ENCODE results near the gene CAPN5.

CAPN5 gene

DNA sequence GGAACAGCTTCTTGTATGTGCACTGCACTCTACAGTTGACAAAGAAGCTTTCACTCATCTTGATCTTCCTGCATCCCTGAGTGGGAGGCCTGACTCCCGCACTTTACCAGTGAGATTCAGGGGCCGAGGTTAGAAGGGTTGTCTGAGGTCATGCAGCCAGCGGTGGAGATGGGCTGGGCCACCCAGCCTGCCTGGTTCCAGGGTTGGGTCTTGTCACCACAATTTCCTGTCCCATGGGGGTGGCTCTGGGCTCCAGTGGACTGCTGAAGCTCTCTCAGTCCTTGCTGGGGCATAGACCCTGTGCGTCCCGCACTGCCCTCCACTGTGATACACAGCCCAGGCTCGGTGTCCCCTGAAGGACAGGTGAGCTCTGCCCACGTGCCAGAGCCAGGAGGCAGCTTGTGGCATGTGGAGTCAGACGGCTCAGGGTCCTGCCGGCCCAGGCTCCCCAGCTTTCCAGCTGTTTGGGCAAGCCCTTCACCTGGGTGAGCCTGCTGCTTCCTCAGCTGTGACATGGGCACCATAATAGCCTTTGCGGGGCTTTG lies 54.4 kb downstream of the CAPN5 start:
- DNase-seq (ENCODE audit: low read depth), result no peak

DNA sequence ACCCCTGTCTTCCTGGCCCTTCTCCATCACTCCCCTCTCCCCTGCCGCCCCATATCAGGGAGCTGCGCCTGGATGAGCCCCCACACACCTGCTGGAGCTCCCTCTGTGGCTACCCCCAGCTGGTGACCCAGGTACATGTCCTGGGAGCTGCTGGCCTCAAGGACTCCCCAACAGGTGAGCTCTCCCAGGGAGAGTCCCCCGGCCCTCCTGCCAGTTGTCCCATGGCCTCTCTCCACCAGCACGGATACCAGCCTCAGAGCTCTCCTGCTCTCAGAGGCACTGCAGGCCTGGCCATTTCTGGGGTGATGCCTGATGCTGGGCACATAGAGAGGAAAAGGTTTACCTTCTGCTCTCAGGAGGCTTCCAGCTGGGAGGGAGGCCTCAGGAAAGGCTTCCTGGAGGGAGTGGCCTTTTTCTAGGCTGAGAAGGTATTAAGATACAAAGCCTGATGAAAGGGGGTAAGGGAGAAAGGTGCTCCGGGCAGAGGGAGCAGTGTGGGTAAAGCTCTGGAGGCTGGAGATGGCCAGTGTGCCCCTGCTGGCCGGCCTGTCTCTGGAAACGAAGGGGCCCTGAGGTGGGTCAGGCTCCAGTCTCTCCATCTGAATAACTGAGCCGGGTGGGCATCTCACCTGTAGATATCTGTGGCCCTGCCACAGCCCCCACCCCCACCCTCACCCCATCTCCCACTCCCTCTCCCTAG lies 55.3 kb downstream of the CAPN5 start:
- DNase-seq (ENCODE audit: low read depth), result no peak

DNA sequence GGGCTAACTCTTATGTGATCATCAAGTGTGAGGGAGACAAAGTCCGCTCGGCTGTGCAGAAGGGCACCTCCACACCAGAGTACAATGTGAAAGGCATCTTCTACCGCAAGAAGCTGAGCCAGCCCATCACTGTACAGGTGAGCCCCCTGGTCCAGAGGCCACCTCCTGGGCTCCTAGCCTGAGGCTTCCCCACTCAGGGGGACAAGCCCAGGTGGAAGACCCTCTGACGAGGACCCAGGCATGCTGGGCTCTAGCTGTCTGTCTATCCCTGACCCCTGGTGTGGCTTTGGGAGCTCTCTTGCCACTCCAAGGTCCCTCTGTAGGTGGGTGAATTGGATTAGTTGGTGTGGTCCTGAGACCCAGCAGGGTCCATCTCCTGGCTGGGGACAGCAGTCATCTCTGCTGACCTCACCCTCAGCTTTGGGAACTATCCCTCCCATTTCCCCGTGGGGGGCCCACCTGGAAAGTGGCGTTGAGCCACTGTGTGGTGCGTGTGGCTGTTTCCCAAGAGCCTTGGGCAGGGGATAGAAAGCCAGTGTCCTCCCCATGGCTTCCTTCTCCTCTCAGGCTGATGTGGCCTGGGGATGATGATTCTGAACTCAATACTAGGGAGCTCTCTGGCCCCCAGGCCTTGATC lies 55.9 kb downstream of the CAPN5 start:
- no peak for DNase-seq (ENCODE audit: low read depth)

DNA sequence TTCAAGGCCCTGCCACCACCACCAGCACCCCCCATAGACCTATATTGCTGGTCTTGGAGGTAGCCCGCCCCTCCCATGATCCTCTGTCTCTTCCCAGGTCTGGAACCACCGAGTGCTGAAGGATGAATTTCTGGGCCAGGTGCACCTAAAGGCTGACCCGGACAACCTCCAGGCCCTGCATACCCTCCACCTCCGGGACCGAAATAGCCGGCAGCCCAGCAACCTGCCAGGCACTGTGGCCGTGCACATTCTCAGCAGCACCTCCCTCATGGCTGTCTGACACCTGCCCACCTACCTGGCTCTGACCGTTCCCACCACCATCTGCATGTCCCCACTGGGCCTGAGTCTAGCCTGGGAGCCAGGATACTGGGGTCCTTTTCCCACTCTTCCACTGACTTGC lies 56.8 kb downstream of the CAPN5 start:
- no peak for DNase-seq (ENCODE audit: low read depth)

DNA sequence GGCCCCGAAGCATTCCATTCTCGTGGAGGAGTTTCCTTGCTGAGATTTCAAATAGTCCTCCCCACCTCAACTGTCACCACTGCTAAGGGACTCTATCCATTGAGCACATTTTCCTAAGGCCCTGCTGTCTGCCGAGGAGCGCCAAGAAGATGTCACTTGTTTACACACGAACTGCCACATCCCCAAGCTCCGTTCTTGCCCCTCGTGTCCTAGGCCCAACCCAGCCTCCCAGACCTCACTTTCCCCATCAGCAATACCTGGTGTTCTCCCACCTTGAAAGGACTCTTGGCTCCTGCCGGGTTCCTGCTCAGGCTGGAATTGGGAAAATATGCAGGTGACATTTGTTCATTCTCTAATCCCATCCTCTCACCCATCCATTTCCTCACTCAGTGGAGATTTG lies 57.3 kb downstream of the CAPN5 start:
- no peak for DNase-seq (ENCODE audit: low read depth)

DNA sequence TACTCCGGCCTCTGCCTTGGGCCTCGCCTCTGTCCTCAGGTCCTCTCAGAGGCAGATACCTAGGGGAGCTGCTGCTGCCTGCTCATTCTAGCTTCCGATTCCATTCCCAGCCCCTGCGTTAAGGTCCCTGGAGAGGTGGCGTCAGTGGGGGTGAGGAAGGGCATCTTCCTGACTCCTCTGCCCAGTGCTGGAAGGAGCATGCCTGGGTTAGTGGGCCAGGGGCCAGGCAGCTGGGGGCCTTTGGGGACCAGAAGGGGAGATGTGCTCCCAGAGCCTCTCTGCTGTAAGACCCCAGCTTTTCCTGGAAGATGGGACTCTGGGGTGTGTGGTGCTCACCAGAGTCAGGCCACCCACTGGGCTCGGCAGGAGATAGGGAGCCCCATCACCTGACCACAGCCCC lies 57.7 kb downstream of the CAPN5 start:
- no peak for DNase-seq (ENCODE audit: low read depth)

DNA sequence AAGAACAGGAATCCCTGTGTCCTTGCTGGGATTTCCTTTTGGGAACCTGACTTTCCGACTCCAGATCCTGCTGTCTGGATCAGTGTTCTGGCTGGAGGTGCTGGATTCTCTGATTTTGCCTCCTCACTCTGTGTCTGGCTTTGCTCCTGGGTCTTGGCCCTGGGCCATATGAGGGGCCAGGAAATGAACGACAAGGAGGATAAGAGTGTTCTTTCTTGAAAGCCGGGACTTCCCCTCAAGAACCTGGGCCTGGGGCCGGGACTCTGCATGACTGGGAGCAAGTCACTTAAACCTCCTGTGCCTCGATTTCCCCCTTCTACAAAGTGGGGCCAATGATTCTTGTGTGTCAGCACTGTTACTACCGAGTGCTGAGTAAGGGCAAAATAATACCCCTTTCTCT lies 58.4 kb downstream of the CAPN5 start:
- no peak for DNase-seq (ENCODE audit: low read depth)

DNA sequence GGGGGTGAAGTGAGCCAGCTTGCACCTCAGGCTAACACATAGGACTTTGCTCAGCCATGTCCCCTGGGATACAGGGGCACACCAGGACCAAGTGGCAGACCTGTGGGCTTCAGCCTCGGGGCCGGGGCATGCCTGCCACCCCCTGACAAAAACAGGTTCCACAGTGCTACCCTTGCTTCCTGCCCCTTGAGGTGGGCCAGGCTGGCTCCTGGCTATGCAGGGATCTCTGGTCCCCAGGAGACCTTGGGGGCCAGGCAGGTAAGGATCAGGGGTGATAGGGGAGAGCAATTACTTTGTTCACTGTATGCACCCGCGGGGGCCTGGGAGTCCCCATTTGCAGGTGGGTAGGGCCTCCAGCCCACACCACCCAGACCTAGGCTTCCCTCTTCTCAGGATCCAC lies 58.9 kb downstream of the CAPN5 start:
- DNase-seq (ENCODE audit: low read depth), result no peak

DNA sequence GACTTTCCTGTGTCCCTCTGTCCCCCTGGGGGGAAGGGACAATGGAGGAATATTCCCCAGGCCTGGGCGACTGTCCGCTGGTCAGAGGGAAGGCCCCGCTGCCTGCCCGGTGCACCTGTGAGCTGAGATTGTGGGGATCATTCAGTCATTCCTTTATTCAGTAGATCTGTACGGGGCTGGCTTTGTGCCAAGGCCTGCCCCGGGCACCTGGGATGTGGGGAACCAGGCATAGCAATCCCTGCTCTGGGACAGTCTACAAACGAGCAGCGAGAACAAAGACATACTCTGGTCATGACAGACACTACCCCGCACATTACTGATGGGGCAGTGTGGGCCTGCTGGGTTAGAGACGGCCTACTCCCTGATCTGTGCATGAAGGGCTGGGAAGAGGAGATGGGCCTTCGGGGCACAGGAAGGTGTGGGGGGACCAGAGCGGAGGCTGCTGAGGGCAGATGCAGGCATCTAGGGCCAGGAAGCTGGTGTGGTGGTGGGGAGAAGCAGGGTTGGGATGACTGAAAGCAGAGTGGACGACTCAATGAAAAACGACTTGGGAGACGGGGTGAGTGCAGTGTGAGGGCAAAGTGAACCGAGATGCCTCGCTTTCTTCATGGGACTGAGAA lies 59.5 kb downstream of the CAPN5 start:
- DNase-seq (ENCODE audit: low read depth), result no peak

DNA sequence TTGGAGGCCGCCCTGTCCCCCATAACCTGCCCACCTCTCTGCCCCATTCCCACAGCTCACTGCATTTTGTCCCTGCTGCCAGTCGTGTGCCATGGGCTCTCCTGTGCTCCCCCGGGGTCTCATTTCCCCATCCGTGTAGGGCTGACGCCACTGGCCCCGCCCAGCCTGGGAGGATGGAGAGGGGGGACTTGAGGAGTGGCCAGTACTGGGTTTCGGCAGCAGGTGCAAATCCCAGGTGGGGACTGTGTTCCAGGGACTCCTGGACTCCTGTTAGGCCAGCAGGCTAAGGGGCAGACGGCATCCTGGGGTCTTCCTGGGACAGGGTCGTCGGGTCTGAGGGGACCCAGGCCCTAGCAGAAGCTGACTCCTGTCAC lies 60.1 kb downstream of the CAPN5 start:
- no peak for DNase-seq (ENCODE audit: low read depth)

DNA sequence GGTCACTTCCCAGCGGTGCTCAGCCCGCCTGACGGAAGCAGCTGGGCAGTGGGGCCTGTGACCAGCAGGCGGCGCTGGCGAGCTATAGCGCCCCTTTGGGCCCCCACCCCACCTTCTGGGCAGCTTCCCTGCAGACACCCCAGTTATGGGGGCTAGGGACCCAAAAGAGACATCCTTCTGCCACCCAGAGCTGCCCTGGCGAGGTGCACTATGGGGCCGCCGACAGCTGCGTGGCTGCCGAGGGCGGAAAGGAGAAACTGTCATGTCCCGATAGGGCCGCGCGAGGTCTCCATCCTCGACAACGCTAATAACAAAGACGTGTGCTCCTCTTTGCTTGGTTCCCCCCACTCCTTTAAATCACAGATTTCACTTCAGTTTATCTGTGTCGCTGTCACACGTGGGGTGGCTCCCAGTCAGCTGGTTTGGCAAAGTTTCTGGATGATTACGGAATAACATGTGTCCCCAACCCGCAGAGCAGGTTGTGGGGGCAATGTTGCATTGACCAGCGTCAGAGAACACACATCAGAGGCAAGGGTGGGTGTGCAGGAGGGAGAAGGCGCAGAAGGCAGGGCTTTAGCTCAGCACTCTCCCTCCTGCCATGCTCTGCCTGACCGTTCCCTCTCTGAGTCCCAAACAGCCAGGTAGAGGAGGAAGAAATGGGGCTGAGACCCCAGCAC lies 60.6 kb downstream of the CAPN5 start:
- no peak for DNase-seq (ENCODE audit: low read depth)

DNA sequence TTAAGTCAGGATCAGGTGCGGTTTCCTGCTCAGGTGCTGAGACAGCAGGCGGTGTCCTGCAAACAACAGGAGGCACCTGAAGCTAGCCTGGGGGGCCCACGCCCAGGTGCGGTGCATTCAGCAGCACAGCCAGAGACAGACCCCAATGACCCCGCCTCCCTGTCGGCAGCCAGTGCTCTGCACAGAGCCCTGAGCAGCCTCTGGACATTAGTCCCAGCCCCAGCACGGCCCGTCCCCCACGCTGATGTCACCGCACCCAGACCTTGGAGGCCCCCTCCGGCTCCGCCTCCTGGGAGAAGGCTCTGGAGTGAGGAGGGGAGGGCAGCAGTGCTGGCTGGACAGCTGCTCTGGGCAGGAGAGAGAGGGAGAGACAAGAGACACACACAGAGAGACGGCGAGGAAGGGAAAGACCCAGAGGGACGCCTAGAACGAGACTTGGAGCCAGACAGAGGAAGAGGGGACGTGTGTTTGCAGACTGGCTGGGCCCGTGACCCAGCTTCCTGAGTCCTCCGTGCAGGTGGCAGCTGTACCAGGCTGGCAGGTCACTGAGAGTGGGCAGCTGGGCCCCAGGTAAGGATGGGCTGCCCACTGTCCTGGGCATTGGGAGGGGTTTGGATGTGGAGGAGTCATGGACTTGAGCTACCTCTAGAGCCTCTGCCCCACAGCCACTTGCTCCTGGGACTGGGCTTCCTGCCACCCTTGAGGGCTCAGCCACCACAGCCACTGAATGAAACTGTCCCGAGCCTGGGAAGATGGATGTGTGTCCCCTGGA lies 61.3 kb downstream of the CAPN5 start, which contains the start of gene MYO7A:
Gene MYO7A (plus strand): TSS at position 327 of the 772 bp plus-strand sequence. CDS start 2,389 bp downstream, outside the sequence.
- DNase-seq (ENCODE audit: low read depth), result no peak

DNA sequence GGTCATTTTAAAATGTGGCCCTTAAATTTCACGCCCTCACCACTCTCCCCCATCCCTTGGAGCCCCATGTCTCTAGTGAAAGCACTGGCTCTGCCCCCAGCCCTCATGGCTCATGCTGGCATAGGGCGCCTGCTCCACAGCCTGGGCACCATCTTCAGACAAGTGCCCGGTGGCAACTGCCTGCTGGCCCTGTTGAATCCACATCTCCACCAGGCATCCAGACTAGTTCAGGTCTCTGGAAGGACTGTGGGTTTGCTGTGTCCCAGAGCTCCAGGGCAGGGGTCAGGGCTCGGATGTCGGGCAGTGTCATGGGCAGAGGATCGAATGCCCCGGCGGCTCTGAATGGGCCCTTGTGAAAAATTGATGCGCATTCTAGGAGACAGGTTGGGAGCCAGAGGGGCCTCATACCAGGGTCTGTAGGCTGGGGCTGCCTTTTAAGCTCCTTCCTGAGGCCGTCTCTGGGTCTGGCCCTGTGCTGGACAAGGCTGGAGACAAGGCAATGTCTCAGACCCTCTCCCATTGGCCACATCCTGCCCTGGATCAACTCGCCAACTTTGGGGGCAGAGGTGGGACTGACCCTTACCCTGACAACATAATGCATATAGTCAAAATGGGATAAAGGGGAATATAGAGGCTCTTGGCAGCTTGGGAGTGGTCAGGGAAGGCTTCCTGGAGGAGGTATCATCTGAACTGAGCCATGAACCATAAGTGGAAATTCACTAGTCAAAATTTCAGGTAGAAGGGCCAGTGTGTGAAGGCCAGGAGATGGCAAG lies 62.5 kb downstream of the CAPN5 start:
- no peak for DNase-seq (ENCODE audit: low read depth)

DNA sequence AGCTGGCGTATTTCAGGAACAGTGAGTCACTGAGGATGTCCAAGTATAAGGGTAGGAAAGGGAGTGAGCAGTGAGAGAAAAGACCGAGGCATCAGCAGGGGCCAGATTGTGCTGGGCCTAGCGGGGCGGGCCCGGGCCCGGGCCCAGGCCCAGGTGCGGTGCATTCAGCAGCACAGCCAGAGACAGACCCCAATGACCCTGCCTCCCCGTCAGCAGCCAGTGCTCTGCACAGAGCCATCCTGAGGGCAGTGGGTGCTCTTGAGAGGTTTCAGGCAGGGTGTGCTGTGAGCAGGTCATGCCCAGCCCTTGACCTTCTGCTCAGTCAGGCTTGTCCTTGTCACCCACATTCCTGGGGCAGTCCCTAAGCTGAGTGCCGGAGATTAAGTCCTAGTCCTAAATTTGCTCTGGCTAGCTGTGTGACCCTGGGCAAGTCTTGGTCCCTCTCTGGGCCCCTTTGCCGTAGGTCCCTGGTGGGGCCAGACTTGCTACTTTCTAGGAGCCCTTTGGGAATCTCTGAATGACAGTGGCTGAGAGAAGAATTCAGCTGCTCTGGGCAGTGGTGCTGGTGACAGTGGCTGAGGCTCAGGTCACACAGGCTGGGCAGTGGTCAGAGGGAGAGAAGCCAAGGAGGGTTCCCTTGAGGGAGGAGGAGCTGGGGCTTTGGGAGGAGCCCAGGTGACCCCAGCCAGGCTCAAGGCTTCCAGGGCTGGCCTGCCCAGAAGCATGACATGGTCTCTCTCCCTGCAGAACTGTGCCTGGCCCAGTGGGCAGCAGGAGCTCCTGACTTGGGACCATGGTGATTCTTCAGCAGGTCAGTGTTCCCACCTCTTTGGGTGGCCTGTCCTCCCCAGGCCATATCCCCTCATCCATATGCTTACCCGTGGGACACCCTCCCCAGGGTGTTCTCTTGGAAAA lies 63.3 kb downstream of the CAPN5 start:
- no peak for DNase-seq (ENCODE audit: low read depth)

DNA sequence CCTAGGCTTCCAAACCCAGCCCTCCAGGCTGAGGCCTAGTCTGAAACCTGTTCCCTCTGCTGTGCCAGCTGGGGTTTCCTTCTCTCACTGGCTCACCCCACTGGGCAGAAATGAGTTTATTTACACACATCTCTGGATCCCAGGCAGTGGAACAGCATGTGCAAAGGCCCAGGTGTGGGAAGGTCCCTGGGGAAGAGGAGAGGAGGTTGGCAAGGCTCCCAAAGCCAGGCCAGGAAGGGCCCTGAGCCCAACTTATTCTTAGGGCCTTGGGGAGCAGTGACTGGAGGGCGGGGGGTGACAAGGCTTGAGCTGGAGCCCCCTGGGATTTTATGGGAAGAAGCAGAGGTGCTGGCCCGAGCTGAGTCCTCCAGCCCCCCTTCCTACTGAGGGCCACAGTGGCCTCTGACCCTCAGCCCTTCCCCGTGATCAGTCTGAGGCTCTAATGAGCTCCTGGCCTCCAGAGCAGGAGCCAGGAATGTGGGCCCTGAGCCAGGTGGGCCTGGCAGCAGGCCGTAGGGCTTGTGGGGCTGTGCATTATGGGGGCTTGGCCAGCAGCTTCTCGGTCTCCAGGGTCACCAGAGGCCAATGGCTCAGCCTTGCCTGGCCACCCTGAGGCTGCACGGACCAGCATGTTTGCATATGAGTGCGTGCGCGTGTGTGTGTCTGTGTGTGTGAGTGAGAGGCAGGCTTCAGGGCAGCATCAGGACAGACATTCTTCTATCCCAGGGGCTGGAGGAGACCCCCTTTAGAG lies 64.2 kb downstream of the CAPN5 start:
- no peak for DNase-seq (ENCODE audit: low read depth)

DNA sequence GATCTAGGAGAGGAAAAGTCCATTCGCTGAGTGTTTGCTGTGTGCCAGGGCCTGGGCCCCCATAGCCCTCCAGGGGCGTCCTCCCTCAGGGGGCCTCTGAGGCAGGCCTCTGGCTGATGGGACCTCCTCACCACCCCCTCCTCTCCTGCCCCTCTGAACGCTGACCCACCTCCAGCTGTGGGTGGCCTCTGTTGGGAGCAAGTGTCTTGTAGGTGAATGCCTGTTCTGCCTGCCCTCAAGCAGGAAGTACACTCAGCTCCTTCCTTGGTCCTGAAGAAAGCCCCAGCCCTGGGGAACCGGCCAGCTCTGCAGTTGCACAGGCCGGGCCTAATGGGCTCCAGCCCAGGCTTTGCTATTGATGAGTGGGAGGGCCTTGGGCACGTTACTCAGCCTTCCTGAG lies 64.8 kb downstream of the CAPN5 start:
- no peak for DNase-seq (ENCODE audit: low read depth)

DNA sequence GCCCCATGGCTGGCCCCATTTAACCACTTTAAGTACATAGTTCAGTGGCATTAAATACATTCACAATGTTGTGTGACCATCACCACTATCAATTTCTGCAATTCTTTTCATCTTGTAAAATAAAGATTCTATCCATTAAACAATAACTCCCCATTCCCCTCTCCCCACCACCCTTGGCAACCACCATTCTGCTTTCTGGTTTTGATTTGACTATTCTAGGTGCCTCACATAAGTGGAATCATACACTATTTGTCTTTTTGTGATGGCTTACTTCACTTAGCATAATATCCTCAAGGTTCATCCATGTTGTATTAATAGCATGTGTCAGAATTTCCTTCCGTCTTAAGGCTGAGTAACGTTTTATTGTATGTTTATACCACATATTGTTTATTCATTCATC lies 68.3 kb downstream of the CAPN5 start:
- DNase-seq (ENCODE audit: low read depth), result no peak

DNA sequence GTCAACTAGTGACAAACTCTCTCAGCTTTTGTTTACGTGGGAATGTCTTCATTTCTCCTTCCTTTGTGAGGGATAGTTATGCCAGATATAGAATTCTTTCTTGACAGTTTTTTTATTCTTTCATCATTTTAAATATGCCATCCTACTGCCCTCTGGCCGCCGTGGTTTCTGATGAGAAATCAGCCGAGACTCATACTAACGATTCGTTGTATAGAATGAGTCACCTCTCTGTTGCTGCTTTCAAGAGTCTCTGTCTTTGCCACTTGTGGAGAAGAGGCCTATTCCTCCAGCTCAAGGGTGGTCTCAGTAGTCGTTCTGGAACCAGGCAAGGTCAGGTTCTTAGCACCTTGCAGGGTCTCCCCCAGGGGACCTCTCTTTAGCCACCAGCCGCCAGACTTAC lies 69.3 kb downstream of the CAPN5 start:
- no peak for DNase-seq (ENCODE audit: low read depth)

DNA sequence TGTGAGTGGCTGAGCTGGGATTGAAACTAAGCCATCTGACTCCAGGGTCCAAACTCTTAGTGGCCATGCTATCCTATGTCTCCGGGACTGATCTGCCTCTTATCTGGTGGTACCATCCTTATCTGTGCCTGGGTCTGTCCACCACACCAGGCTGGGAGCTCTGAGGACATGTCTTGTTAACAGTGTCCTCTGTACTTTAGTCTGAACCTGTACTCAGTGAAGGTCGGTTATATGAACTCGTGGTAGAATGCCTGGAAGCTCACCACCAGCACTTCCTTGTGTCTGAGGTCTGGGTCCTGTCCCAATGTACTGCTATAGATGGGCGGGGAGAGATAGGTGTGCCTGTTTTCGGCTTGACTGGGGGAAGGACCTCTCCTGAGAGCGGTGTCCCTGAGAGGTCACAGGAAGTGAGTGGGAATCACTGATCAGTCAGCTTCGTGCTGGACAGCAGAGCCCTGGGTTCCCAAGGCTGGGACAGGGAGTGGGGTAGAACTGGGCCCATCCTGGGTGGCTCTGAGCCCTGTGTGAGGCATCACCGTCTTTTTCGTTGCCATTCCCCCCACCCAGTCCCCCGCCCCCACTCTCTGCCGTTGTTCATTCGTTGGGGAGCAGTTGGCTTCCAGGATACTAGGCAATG lies 70.1 kb downstream of the CAPN5 start:
- DNase-seq (ENCODE audit: low read depth), result no peak

Data from GM04503 (cell line).